ENCODE results near the gene RFLNA.

Gene RFLNA

GRCh38 chr12:124361996-124362395 lies 67.1 kb downstream of the RFLNA start:
- no peak for DNase-seq

DNA sequence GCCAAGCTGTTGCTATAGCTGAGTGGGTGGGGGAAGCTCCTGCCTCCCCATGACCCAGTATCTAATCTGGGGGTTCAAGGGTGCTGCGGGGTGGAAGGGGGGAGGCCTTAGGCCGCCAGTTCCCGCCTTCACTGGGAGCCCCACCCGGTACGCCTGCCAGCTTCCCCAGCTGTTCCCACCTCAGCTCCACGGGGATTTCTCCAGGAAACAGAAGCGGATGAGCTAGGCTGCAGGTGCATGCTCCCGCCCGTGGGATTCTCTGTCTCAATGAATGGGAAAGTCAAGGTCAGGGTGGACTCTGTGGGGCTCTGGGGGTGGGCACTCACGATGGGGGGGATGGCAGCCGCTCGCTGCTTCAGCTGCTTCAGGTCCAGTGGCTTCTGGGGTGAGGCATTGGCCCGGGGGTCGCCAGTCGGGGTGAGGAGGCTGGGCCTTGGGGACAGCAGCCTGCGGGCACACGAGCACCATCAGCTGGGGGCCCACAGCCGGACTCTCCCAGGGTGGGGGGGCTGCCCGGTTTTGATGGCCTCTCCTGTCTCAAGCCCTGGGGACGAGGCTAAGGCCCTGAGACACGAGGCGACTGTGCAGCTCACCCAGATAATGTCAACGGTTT lies 68.6 kb downstream of the RFLNA start:
- no peak for DNase-seq

DNA sequence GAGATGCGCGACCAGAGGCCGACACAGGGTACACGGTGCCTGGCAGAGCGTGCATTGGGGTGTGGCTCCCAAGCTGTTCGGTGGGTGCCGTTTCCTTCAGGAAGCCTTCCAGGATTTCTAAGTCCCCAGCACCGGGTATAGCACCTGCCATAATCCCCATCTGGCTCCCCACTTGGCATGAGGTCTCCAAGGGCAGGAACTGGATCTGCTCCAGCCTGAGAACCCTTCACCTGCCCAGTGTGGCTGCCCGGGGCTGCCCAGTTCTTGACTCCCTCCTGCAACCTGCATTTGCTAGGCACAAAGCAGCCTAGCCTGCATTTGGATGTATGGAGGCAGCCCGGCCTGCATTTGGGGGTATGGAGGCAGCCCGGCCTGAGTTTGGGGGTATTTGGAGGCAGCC lies 69.7 kb downstream of the RFLNA start:
- no peak for DNase-seq
